GM12891 (cell line): ENCODE data around the gene ADD1.

ENCODE experiments used
- POLR2A ChIP-seq: IDR thresholded peaks from 2 replicates; pipeline ENCODE4 v1.6.1; 2011; ENCODE audit warnings: low read depth, low read length, control low read depth
- POLR2AphosphoS5 ChIP-seq: IDR thresholded peaks from 2 replicates; pipeline ENCODE4 v1.6.1; 2011; ENCODE audit warnings: low read depth, low read length, control low read depth

- TF ChIP-seq POLR2AphosphoS5, result no peak
- no peak for TF ChIP-seq POLR2A
Measured at GRCh38 chr4:2913168-2913567, 69.5 kb downstream of the ADD1 start.
